GM23248 (cell line): ENCODE data around the gene SLC25A24.

Experiments
- EZH2 ChIP-seq: fragments of 200-600 bp; sonication (generic); IDR thresholded peaks from 2 replicates; pipeline ENCODE4 v1.6.1; 2018; ENCODE audit warnings: antibody characterized with exemption, mild to moderate bottlenecking; ENCODE audit not compliant: insufficient read depth, poor library complexity, severe bottlenecking
- EZH2phosphoT487 ChIP-seq: fragments of 200-600 bp; sonication (generic); IDR thresholded peaks from 2 replicates; pipeline ENCODE4 v1.6.1; 2018; ENCODE audit warnings: antibody characterized with exemption, moderate library complexity, mild to moderate bottlenecking, low read depth; ENCODE audit not compliant: insufficient read depth

DNA sequence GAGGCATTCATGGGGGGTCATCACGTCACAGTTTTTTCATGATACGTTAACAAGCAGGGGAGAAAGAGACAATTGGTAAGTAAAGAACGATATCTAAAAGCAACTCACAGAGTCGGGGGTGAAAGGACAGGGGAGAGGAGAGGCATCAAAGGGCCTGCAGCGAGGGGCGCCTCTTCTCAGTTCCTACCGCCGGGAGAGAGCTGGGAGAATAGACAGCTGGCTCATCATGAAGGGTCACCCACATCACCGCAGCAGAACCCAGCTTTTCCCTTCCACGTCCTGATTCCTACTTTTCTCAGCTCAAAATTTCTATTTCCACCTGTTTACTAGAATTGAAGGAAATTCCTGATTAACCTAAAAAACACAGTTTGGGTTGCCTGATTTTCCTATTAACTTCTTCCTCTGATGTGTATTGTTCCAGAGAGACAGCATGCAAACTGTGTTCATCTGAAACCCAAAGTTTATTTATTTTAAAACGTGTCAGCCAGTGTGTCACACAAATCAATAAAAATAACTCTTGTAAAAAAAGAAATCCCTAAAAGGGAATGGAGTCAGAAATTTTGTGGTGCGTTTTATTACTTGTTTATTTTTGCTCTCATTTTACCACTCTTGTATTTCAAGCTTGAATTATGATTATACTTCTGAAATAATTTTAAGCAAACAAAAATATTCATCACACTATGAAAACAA, 75.4 kb downstream of the SLC25A24 start:
- no peak for TF ChIP-seq EZH2phosphoT487
- no peak for TF ChIP-seq EZH2
